Ascending aorta (tissue), 2 donors: ENCODE measurements around the gene GLOD5. TPM values are rescaled to one million over a fixed set of nuclear protein-coding genes. Genes with fewer than 3 reads are reported as not detected.

ENCODE experiments used
- DNase-seq, 2 donors: peaks; one replicate each; pipeline ENCODE4 v3.0.0-alpha.2; 2019; ENCODE audit warnings: low spot score in 2 of 2
- H3K27ac ChIP-seq, 2 donors: fragments of 200-600 bp; sonication (generic); one replicate each; pipeline ENCODE4 v1.5.1; 2016 to 2017; ENCODE audit warnings: mild to moderate bottlenecking in 1 of 2
- H3K27me3 ChIP-seq: fragments of 200-600 bp; sonication (generic); one replicate; pipeline ENCODE4 v1.5.1; 2017
- H3K36me3 ChIP-seq, 2 donors: fragments of 200-600 bp; sonication (generic); one replicate each; pipeline ENCODE4 v1.5.1; 2016
- H3K4me1 ChIP-seq, 2 donors: fragments of 200-600 bp; sonication (generic); one replicate each; pipeline ENCODE4 v1.5.1; 2016 to 2017; ENCODE audit warnings: mild to moderate bottlenecking in 1 of 2
- H3K4me3 ChIP-seq, 2 donors: fragments of 200-600 bp; sonication (generic); one replicate each; pipeline ENCODE4 v1.5.1; 2016 to 2017; ENCODE audit warnings: mild to moderate bottlenecking in 1 of 2
- H3K9me3 ChIP-seq, 2 donors: fragments of 200-600 bp; sonication (generic); one replicate each; pipeline ENCODE4 v1.5.1; 2016
- intact Hi-C: fragments of 100-400 bp; cut with DNase I; formaldehyde crosslinking; loops from one replicate; pipeline ENCODE4 v1.15.1; 2023
- total RNA-seq: library from RNA; depleted of rRNA; stranded (reverse); fragments of >200 nt; gene quantifications from one replicate; pipeline ENCODE4 v1.1.0, GENCODE V29; 2016
- TF ChIP-seq, protein P1 (sequence below), 3 experiments: fragments of 200-600 bp in 2 of 3; fragments of 450-650 bp in 1 of 3; sonication (generic) in 2 of 3; IDR thresholded peaks; one replicate each; pipeline ENCODE4 v1.5.1; 2016 to 2019; ENCODE audit warnings: antibody characterized with exemption in 3 of 3, mild to moderate bottlenecking in 1 of 3, moderate library complexity in 1 of 3

The GLOD5 gene
- total RNA-seq, 1 donor from 2014 or later = not detected

- H3K27ac ChIP-seq = no peak overlapping the region
- H3K27me3 ChIP-seq = no peaks in the 10 kb centered on the region
- TF ChIP-seq, protein P1, sequence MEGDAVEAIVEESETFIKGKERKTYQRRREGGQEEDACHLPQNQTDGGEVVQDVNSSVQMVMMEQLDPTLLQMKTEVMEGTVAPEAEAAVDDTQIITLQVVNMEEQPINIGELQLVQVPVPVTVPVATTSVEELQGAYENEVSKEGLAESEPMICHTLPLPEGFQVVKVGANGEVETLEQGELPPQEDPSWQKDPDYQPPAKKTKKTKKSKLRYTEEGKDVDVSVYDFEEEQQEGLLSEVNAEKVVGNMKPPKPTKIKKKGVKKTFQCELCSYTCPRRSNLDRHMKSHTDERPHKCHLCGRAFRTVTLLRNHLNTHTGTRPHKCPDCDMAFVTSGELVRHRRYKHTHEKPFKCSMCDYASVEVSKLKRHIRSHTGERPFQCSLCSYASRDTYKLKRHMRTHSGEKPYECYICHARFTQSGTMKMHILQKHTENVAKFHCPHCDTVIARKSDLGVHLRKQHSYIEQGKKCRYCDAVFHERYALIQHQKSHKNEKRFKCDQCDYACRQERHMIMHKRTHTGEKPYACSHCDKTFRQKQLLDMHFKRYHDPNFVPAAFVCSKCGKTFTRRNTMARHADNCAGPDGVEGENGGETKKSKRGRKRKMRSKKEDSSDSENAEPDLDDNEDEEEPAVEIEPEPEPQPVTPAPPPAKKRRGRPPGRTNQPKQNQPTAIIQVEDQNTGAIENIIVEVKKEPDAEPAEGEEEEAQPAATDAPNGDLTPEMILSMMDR (IDR thresholded peaks at IDR 0.05) = no peak
- no peaks in the 10 kb centered on the region for H3K36me3 ChIP-seq
- intact Hi-C loops = no loop called here
- H3K9me3 ChIP-seq = no peaks in the 10 kb centered on the region
- DNase-seq = no peak
- H3K4me1 ChIP-seq = no peaks in the 10 kb centered on the region
- H3K4me3 ChIP-seq = no peak overlapping the region
Measured at GRCh38 chrX:48753708-48754228, 7.8 kb upstream of the GLOD5 start.

DNA sequence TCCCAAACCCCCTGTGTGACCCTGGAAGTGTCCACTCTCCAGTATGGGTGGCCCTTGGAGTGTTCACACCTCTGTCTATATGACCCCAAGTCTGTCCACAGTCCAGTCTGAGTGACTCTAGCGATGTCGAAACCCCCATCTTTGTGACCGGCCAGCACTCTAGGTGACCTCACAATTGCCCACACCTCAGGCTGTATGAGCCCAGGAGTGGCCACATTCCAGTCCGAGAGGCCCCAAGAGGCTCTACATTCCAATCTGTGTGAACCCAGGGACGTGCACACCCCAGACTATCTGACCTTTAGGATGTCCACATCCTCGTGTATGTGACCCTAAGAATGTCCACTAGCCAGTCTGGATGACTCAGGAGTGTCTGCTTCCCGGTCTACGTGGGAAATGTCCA, 7.3 kb upstream of the GLOD5 start:
- Histone ChIP-seq H3K9me3 (no peaks in the 10 kb centered on the region), H3K27ac (no peak overlapping the region), H3K4me1 (no peaks in the 10 kb centered on the region), H3K4me3 (no peak overlapping the region), H3K27me3 (no peaks in the 10 kb centered on the region), H3K36me3 (no peaks in the 10 kb centered on the region)
- TF ChIP-seq, protein P1 (IDR thresholded peaks at IDR 0.05) = no peak
- intact Hi-C loops = no loop called here
- DNase-seq = no peak

GRCh38 chrX:48769230-48769629, 7.7 kb downstream of the GLOD5 start:
- no peak for DNase-seq
- TF ChIP-seq, protein P1 (IDR thresholded peaks at IDR 0.05) = no peak
- H3K27ac ChIP-seq = no peak overlapping the region
- no peaks in the 10 kb centered on the region for H3K9me3 ChIP-seq
- H3K4me3 ChIP-seq = no peak overlapping the region
- no peaks in the 10 kb centered on the region for H3K4me1 ChIP-seq
- H3K36me3 ChIP-seq = no peaks in the 10 kb centered on the region
- intact Hi-C loops = no loop called here
- H3K27me3 ChIP-seq = no peaks in the 10 kb centered on the region

GRCh38 chrX:48770296-48770695, 8.7 kb downstream of the GLOD5 start:
- Histone ChIP-seq H3K27ac (no peak overlapping the region), H3K36me3 (no peaks in the 10 kb centered on the region), H3K27me3 (no peaks in the 10 kb centered on the region), H3K9me3 (no peaks in the 10 kb centered on the region), H3K4me1 (no peaks in the 10 kb centered on the region), H3K4me3 (no peak overlapping the region)
- TF ChIP-seq, protein P1 (IDR thresholded peaks at IDR 0.05) = no peak
- DNase-seq = no peak
- intact Hi-C loops = no loop called here

DNA sequence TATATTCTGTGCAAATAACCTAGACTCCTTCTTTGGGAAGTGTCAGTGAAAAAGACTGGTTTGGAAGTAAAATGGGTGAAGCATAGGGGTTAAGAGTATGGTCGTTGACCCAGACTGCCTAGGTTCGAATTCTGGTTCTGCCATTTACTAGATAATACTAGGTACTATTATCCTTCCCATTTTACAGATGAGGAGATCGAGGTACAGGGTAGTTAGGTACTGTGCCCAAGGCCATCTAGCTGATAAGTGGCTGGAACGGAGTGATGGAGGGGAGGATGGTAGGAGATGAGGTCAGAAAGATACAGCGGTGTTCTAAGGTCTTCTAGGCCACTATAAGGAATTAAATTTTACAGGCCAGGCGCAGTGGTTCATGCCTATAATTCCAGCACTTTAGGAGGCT, 11.1 kb downstream of the GLOD5 start:
- Histone ChIP-seq H3K4me3 (no peak overlapping the region), H3K27me3 (no peaks in the 10 kb centered on the region), H3K36me3 (no peaks in the 10 kb centered on the region), H3K4me1 (no peaks in the 10 kb centered on the region), H3K27ac (no peak overlapping the region), H3K9me3 (no peaks in the 10 kb centered on the region)
- intact Hi-C loops = no loop called here
- DNase-seq = no peak
- TF ChIP-seq, protein P1 (IDR thresholded peaks at IDR 0.05) = no peak
